ENCODE results near the gene KRT27.

DNA sequence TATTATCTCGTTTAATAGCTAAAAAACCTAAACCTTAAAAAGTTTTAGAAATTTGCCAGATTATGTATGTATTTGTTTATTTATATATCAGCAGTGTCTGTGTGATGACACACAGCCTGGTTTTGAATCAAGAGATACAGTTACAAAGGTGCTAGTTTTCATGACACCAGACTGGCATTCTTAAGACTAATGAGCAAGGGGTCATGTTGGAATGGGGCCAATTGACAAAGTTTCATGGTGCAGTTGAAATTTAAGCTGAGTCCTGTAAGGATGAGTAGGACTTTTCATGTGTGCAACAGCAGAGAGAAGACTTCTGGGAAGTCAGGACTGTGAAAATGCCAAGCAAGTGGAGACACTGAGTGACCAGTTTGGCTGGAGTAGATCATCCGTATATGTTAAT lies 43.2 kb upstream of the KRT27 start:
- TF ChIP-seq, protein P1, sequence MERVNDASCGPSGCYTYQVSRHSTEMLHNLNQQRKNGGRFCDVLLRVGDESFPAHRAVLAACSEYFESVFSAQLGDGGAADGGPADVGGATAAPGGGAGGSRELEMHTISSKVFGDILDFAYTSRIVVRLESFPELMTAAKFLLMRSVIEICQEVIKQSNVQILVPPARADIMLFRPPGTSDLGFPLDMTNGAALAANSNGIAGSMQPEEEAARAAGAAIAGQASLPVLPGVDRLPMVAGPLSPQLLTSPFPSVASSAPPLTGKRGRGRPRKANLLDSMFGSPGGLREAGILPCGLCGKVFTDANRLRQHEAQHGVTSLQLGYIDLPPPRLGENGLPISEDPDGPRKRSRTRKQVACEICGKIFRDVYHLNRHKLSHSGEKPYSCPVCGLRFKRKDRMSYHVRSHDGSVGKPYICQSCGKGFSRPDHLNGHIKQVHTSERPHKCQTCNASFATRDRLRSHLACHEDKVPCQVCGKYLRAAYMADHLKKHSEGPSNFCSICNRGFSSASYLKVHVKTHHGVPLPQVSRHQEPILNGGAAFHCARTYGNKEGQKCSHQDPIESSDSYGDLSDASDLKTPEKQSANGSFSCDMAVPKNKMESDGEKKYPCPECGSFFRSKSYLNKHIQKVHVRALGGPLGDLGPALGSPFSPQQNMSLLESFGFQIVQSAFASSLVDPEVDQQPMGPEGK (CRISPR knock-in tag; IDR thresholded peaks at IDR 0.05; ENCODE audit: borderline replicate concordance), result no peak
- TF ChIP-seq ZFP30 (CRISPR knock-in tag; IDR thresholded peaks at IDR 0.05), result no peak
- TF ChIP-seq, protein P2, sequence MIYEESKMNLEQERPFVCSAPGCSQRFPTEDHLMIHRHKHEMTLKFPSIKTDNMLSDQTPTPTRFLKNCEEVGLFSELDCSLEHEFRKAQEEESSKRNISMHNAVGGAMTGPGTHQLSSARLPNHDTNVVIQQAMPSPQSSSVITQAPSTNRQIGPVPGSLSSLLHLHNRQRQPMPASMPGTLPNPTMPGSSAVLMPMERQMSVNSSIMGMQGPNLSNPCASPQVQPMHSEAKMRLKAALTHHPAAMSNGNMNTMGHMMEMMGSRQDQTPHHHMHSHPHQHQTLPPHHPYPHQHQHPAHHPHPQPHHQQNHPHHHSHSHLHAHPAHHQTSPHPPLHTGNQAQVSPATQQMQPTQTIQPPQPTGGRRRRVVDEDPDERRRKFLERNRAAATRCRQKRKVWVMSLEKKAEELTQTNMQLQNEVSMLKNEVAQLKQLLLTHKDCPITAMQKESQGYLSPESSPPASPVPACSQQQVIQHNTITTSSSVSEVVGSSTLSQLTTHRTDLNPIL (CRISPR knock-in tag; IDR thresholded peaks at IDR 0.05; ENCODE audit: low read depth), result no peak
- no peak for TF ChIP-seq CSDC2 (CRISPR knock-in tag; IDR thresholded peaks at IDR 0.05)
- no peak for TF ChIP-seq ZFP3 (CRISPR knock-in tag; IDR thresholded peaks at IDR 0.05)
- TF ChIP-seq ZNF70 (CRISPR knock-in tag; IDR thresholded peaks at IDR 0.05), result no peak
